Measurements from ENCODE around the gene FAM162A. TPM values are rescaled to one million over a fixed set of nuclear protein-coding genes. Genes with fewer than 3 reads are reported as not detected.
A peak's percentile ranks its signal among the peaks of the same experiment; 100 is the strongest.
"Not testable (repeated sequence)": the region's sequence is repeated elsewhere in the genome, so short reads cannot be mapped to it uniquely, and the experiment has no call there.

Gene FAM162A
- total RNA-seq, 2 donors from 2014 or later = 37.3 to 53.4 TPM

DNA sequence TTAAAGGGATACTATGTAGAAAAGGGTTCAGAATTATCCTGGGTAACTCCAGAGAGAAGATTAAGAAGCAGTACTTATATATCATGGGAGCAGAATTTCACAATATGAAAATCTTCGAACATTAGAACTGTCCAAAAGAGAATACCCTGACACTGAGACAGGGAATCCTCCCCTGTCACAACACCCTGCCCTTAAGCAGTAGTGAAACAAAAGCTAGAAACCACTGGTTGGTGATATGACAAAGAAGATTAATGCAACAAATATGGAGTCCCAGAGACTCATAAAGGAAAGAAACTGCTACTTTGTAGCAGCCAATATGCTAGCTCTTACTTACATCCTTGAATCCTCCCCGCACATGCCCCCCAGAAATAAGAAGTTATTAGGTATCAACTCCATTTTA, 19.5 kb upstream of the FAM162A start:
- DNase-seq (ENCODE audit: low spot score) (no peak), ATAC-seq (peak in 1 of 2 donors; percentile 64)
- Mint-ChIP-seq H3K4me1 (ENCODE audit: low read depth in 2 of 2) (peaks cover 0 to 11% of the 10 kb centered on the region in 2 donors), H3K27me3 (no peaks in the 10 kb centered on the region), H3K36me3 (peaks cover 15% of the 10 kb centered on the region), H3K27ac (peak overlapping the region; percentile 7 to 84), H3K9me3 (no peaks in the 10 kb centered on the region), H3K4me3 (peak overlapping the region; percentile 62)

DNA sequence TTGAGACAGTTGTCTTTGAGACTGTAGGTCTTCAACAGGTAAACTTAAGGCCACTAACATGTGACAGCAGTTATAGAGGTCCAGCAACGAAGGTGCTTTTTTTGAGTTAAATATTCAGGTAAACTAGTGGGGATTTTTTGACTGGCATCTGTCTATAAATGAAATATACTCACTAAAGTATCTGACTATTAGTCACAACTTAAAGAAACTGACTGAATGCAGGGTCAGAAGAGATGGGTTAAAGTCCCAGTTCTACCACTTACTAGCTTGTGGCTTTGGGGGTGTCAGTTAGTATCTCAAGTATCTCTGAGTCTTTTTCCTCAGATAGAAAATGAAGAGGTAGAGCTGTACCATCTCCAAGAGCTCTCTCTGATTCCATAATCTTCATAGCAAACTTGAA, 18.9 kb upstream of the FAM162A start:
- H3K36me3 Mint-ChIP-seq = peaks cover 15% of the 10 kb centered on the region
- no peaks in the 10 kb centered on the region for H3K9me3 Mint-ChIP-seq
- H3K4me3 Mint-ChIP-seq = peak overlapping the region; percentile 62
- no peaks in the 10 kb centered on the region for H3K27me3 Mint-ChIP-seq
- ATAC-seq = peak in 1 of 2 donors; percentile 79
- peak overlapping the region; percentile 7 to 84 for H3K27ac Mint-ChIP-seq
- H3K4me1 Mint-ChIP-seq (ENCODE audit: low read depth in 2 of 2) = peaks cover 0 to 11% of the 10 kb centered on the region in 2 donors
- no peak for DNase-seq (ENCODE audit: low spot score)

DNA sequence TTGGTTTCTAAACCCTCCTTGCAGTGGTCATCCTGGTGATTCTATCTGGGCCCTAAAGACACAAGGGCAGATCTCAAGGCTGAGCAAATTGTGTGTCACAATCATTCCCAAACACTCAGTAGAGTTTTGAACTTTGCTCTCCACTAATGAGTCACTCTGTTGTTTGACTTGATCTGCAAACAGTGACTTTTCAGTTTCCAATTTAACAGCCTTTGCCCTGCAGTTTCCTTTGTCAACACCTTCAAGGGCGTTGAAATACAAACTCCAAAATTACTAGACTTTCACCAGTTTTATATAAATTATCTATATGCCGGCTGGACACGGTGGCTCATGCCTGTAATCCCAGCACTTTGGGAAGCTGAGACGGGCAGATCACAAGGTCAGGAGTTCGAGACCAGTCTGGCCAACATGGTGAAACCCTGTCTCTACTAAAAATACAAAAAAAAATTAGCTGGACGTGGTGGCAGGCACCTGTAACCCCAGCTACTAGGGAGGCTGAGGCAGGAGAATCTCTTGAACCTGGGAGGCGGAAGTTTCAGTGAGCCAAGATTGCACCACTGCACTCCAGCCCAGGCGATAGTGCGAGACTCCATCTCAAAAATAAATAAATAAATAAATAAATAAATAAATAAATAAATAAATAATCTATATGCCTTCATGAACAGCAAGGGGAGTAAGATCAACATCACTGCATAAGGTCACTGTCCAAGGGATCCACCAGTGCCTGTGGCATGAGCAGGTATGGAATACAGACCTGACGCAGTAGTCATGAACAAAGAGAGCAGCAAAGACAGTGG, 18.2 kb upstream of the FAM162A start:
- peaks cover 15% of the 10 kb centered on the region for H3K36me3 Mint-ChIP-seq
- H3K27ac Mint-ChIP-seq = peak overlapping the region; percentile 7 to 84
- not testable (repeated sequence) for H3K9me3 Mint-ChIP-seq; DNase-seq (ENCODE audit: low spot score); H3K27me3 Mint-ChIP-seq
- peaks cover 0 to 11% of the 10 kb centered on the region in 2 donors for H3K4me1 Mint-ChIP-seq (ENCODE audit: low read depth in 2 of 2)
- ATAC-seq = peak in 1 of 2 donors; percentile 88
- peak overlapping the region; percentile 62 for H3K4me3 Mint-ChIP-seq

DNA sequence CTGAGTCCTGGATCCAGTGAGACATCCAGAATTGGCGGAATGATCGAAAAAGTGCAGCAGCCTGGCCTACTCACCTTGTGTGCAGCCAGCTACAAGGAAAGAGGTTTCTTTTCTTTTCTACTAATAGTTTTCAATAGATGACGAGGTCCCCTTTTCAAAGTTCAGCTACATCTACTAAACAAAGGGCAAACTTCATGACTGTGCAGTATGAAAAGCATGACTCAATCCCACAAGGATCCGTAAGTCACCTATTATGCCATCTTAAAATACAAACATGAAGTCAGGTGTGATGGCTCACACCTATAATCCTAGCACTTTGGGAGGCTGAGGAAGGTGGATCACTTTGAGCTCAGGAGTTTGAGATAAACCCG, 17.6 kb upstream of the FAM162A start:
- Mint-ChIP-seq H3K27me3 (no peaks in the 10 kb centered on the region), H3K36me3 (peaks cover 19% of the 10 kb centered on the region), H3K9me3 (no peaks in the 10 kb centered on the region), H3K4me1 (ENCODE audit: low read depth in 2 of 2) (peaks cover 0 to 11% of the 10 kb centered on the region in 2 donors), H3K4me3 (no peak overlapping the region), H3K27ac (no peak overlapping the region)
- DNase-seq (ENCODE audit: low spot score) (no peak), ATAC-seq (no peak)

DNA sequence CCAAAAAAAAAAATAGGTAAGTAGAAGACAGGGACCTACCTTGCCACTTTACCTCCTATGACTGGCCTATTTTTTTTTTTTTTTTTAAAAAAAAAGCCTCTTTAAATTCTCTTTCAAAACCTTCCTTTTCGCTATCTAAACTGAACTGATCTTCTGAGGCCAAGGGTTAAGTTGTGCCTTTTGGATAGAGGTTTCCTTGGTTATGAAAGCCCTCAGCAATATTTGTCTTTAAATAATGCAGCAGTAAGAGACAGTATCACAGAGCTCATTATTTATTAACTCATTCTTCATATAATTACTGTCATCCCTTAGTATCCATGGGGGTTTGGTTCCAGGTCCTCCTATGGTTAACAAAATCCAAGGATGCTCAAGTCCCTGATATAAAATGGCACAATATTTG, 9.9 kb upstream of the FAM162A start:
- Mint-ChIP-seq H3K27me3 (no peaks in the 10 kb centered on the region), H3K27ac (no peak overlapping the region), H3K36me3 (peaks cover 10% of the 10 kb centered on the region), H3K4me3 (no peak overlapping the region), H3K9me3 (no peaks in the 10 kb centered on the region), H3K4me1 (ENCODE audit: low read depth in 2 of 2) (peaks cover 0 to 2% of the 10 kb centered on the region in 2 donors)
- ATAC-seq (no peak), DNase-seq (ENCODE audit: low spot score) (no peak)

DNA sequence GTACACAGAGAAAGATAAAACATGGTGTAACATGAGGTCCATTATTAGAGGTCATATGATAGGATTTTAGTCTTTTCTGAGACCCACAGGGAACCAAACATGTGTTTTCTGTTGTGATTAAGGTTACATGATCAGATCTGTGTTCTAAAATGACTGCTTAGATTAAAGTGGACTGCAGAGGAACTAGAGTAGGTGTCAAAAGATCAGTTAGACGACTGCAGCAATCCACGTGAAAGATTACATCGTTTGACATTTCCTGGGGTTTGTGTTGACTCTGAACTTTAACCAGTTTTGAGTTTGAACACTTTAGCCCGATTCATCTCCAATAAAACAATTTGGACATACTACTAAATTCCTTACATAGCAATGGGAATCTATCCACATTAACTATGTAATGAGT, 6.0 kb upstream of the FAM162A start:
- H3K27ac Mint-ChIP-seq = no peak overlapping the region
- H3K36me3 Mint-ChIP-seq = no peaks in the 10 kb centered on the region
- H3K27me3 Mint-ChIP-seq = no peaks in the 10 kb centered on the region
- ATAC-seq = no peak
- no peak for DNase-seq (ENCODE audit: low spot score)
- H3K4me3 Mint-ChIP-seq = no peak overlapping the region
- H3K9me3 Mint-ChIP-seq = no peaks in the 10 kb centered on the region
- H3K4me1 Mint-ChIP-seq (ENCODE audit: low read depth in 2 of 2) = peaks cover 13 to 19% of the 10 kb centered on the region in 2 donors

DNA sequence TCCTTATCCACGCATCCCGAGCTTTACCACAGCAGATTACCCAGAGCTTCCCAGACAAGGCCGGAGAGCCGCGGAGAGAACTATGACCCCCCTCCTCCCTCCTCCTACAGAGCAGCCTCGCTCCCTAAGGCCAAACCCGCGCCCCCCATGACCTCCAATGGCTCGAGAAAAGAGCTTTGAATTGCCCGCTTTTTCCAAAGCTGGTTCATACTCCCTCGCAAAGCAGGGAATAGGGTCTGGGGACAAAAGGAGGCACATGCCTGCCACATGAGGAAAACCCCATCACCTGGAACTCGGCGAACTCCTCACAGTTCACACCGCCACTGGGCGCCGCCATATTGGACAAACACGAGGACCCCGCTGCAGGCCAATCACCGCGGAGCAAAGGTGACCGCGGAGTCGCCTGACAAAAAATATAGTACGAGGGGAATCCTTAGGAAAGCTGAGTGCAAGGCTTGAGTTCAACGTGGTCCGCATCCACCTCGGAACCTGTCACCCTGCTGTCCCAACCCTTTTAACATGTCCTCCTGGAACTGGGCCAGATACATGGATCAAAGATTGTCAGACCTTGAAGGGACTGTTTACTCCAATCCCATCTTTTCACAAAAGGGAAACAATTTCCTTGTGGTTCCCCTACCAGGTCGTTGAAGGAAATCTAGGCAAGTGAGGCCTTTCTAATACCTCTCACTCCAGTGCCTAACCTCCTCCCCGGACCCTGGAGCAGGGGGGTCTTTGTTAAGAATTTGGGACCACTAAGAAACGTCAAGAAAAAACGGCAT, 905 bp upstream of the FAM162A start, which contains the start of gene MIX23:
Gene MIX23, minus strand, starts transcription at position 344 of the 779 bp plus-strand sequence. Its CDS starts 7 bp downstream, at position 337.
- Mint-ChIP-seq H3K4me3 (peak within 1 kb of the TSS; percentile 93), H3K27me3 (no peaks in the 10 kb centered on the region), H3K36me3 (no peaks in the 10 kb centered on the region), H3K4me1 (ENCODE audit: low read depth in 2 of 2) (peaks cover 32 to 35% of the 10 kb centered on the region in 2 donors), H3K9me3 (no peaks in the 10 kb centered on the region), H3K27ac (peak within 1 kb of the TSS; percentile 95 to 99)
- ATAC-seq (peak; percentile 70 to 76), DNase-seq (ENCODE audit: low spot score) (peak; percentile 87)

DNA sequence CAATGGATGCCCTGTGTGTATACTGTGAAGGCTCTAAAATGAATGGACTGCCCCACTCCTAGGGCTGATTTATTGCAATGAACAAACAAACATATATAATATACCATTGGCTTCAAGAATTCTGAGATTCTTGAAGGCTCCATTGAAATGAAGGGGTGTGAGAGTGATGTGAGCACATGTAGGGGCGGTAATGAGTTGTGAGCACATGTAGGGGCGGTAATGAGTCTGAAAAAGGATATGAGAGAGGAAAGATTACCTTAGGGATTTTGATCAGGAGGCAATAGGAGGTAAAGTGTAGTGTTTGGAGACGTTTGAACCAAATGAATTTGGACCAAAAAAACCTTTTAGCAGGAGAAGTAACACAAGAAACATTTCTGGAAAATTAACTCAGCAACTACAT, 3.7 kb downstream of the FAM162A start:
- H3K27ac Mint-ChIP-seq = no peak overlapping the region
- H3K36me3 Mint-ChIP-seq = no peaks in the 10 kb centered on the region
- no peak for ATAC-seq
- H3K4me1 Mint-ChIP-seq (ENCODE audit: low read depth in 2 of 2) = peaks cover 17 to 23% of the 10 kb centered on the region in 2 donors
- no peaks in the 10 kb centered on the region for H3K9me3 Mint-ChIP-seq
- no peak for DNase-seq (ENCODE audit: low spot score)
- no peaks in the 10 kb centered on the region for H3K27me3 Mint-ChIP-seq
- H3K4me3 Mint-ChIP-seq = no peak overlapping the region

DNA sequence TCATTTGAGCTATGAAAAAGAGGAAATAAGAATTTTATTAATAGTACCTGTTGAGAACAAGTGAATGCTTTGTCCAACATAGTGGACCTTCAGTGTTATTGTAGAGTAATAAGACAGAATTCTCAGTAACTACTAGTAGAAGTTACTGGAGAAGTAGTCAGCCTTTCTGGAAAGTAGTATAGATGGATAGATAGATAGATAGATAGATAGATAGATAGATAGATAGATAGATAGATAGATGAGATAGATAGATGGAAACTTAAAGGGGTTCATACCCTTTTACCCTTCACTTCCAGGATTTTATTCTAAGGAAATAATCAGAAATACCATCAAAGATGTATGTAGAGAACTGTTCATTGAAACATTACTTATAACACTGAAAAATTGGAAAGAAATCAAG, 5.2 kb downstream of the FAM162A start:
- no peaks in the 10 kb centered on the region for H3K9me3 Mint-ChIP-seq

DNA sequence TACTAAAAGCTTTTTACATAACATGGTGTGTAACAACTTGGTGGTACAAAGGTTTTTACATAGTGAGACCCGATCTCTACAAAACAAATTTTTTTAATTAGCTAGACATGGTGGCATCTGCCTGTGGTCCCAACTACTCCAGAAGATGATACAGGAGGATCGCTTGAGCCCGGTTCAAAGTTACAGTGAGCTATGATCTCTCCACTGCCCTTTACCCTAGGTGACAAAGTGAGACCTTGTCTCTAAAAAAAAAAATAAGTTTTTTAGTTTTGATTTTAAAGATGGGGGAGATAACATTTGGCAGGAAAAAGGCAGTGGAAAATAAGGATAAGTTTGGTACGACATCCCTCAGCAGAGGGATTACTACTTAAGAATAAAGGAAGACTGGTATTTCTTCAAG, 5.9 kb downstream of the FAM162A start:
- H3K9me3 Mint-ChIP-seq = no peaks in the 10 kb centered on the region
- no peak overlapping the region for H3K27ac Mint-ChIP-seq
- no peaks in the 10 kb centered on the region for H3K36me3 Mint-ChIP-seq
- ATAC-seq (no peak), DNase-seq (ENCODE audit: low spot score) (no peak)
- H3K27me3 Mint-ChIP-seq = no peaks in the 10 kb centered on the region
- no peak overlapping the region for H3K4me3 Mint-ChIP-seq
- peaks cover 4 to 11% of the 10 kb centered on the region in 2 donors for H3K4me1 Mint-ChIP-seq (ENCODE audit: low read depth in 2 of 2)

More for the DNA sequence above, 5.2 kb downstream of the FAM162A start:
- Mint-ChIP-seq H3K4me1 (ENCODE audit: low read depth in 2 of 2) (peaks cover 9 to 17% of the 10 kb centered on the region in 2 donors), H3K36me3 (no peaks in the 10 kb centered on the region), H3K4me3 (no peak overlapping the region), H3K27me3 (no peaks in the 10 kb centered on the region), H3K27ac (no peak overlapping the region)
- ATAC-seq = no peak
- DNase-seq (ENCODE audit: low spot score) = no peak

DNA sequence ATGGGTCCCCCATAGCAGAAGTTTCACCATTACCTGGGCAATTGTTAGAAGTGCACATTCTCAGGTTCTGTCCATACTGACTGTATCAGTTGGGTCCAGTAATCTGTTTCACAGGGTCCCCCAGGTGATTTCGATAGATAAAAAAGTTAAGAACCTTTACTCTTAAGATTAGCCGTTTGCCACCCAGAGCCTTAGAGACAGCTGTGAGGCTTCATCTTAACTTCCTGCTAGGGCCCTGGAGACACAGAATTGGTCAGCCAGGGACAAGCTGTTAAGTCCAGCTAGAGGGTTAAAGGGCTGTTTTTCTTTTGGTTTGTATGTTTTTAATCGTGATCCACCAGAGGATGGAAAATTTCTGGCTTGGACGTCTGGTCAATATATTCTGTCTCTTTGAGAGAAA, 6.7 kb downstream of the FAM162A start:
- Mint-ChIP-seq H3K27me3 (no peaks in the 10 kb centered on the region), H3K4me1 (ENCODE audit: low read depth in 2 of 2) (peaks cover 9 to 17% of the 10 kb centered on the region in 2 donors), H3K9me3 (no peaks in the 10 kb centered on the region), H3K36me3 (no peaks in the 10 kb centered on the region), H3K27ac (no peak overlapping the region), H3K4me3 (no peak overlapping the region)
- DNase-seq (ENCODE audit: low spot score) (no peak), ATAC-seq (no peak)

DNA sequence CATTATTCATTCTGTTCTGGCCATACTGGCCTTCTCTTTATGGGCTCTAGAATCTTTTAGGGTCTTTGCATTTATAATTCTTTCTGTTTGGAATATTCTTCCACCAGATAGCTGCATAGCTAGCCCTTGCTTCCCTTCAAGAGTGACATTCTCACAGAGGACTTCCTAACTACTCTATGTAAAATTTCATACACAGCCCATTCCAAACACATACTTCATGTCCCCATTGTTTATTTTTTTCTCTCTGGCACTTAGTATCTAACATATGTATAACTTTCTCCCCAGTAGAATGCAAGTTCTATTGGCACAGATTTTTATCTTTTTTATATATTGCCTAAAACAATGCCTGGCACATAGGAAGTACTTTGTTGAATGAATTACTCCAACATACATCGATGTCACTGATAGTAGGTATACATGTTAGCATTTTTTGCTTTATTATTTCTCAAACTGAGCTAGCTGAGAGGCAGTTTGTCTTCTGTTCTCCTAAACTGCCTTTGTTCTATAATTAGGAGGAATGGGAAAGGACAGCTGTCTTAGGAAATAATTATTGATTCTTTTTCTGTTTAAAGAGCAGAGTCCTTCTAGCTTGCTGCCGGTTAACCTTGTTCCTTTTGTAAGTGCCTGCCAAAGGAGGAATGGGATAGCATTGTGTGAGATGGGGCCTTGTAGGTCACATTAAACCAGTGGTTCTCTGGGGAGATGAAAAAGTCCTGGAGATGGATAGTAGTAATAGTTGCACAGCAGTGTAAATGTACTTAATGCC, 7.9 kb downstream of the FAM162A start:
- Mint-ChIP-seq H3K27ac (no peak overlapping the region), H3K4me3 (no peak overlapping the region), H3K4me1 (ENCODE audit: low read depth in 2 of 2) (peaks cover 6 to 18% of the 10 kb centered on the region in 2 donors), H3K9me3 (no peaks in the 10 kb centered on the region), H3K27me3 (no peaks in the 10 kb centered on the region), H3K36me3 (no peaks in the 10 kb centered on the region)
- ATAC-seq (no peak), DNase-seq (ENCODE audit: low spot score) (no peak)
